ENCODE results near the gene CDC42EP5. TPM values are rescaled to one million over a fixed set of nuclear protein-coding genes. Genes with fewer than 3 reads are reported as not detected.

CDC42EP5 gene
- total and polyA plus RNA-seq, 7 donors = 12.1 to 529 (median 16.6) TPM

DNA sequence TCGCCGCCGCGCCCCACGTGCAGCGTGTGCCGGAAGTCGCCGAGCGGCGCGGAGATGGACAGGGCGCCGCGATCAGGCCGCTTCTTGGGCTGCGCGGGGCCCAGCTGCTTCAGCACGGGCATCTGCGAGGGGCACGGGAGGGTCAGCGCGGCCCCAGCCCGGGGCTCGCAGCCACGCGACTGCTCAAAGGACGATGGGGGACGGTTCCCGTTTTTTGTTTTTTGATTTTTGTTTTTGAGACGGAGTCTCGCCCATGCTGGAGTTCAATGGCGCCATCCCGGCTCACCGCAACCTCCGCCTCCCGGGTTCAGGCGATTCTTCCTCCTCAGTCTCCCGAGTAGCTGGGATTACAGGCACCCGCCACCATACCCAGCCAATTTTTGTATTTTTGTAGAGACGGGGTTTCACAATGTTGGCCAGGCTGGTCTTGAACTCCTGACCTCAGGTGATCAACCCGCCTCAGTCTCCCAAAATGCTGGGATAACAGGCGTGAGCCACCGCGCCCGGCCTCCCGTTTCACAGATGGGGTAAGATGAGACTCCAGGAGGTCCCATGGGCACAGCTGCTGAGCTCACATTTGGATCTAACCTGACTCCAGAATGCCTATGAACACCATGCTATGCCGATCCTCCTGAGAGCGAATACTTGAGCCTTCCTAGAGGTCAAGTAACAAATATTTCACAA, 7.5 kb downstream of the CDC42EP5 start:
- Histone ChIP-seq H3K27me3 (peaks cover 0 to 14% (median 0%) of the 10 kb centered on the region in 3 donors), H3K27ac (peak overlapping the region in 1 of 4 donors; percentile 91), H3K9me3 (no peaks in the 10 kb centered on the region), H3K4me3 (peak overlapping the region in 3 of 4 donors; percentile 59 to 63 (median 61)), H3K36me3 (peaks cover 0 to 18% (median 11%) of the 10 kb centered on the region in 4 donors), H3K4me1 (peaks cover 0 to 43% (median 36%) of the 10 kb centered on the region in 4 donors)
- TF ChIP-seq POLR2A (IDR thresholded peaks at IDR 0.05) (no peak), EP300 (IDR thresholded peaks at IDR 0.05) (no peak), POLR2AphosphoS5 (IDR thresholded peaks at IDR 0.05) (no peak)
- TF ChIP-seq, protein P1, sequence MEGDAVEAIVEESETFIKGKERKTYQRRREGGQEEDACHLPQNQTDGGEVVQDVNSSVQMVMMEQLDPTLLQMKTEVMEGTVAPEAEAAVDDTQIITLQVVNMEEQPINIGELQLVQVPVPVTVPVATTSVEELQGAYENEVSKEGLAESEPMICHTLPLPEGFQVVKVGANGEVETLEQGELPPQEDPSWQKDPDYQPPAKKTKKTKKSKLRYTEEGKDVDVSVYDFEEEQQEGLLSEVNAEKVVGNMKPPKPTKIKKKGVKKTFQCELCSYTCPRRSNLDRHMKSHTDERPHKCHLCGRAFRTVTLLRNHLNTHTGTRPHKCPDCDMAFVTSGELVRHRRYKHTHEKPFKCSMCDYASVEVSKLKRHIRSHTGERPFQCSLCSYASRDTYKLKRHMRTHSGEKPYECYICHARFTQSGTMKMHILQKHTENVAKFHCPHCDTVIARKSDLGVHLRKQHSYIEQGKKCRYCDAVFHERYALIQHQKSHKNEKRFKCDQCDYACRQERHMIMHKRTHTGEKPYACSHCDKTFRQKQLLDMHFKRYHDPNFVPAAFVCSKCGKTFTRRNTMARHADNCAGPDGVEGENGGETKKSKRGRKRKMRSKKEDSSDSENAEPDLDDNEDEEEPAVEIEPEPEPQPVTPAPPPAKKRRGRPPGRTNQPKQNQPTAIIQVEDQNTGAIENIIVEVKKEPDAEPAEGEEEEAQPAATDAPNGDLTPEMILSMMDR (IDR thresholded peaks at IDR 0.05) = no peak
- no peak for DNase-seq
- WGBS, 2 donors = 81 to 89% methylated on average over 49 of the region's 49 CpGs
- intact Hi-C loops (cut with DNase I) = loop anchor here (10.0 kb wide), 2 partner anchors 261 to 649 kb away; partner anchors contain the start of genes PPP1R12C and RPS9

DNA sequence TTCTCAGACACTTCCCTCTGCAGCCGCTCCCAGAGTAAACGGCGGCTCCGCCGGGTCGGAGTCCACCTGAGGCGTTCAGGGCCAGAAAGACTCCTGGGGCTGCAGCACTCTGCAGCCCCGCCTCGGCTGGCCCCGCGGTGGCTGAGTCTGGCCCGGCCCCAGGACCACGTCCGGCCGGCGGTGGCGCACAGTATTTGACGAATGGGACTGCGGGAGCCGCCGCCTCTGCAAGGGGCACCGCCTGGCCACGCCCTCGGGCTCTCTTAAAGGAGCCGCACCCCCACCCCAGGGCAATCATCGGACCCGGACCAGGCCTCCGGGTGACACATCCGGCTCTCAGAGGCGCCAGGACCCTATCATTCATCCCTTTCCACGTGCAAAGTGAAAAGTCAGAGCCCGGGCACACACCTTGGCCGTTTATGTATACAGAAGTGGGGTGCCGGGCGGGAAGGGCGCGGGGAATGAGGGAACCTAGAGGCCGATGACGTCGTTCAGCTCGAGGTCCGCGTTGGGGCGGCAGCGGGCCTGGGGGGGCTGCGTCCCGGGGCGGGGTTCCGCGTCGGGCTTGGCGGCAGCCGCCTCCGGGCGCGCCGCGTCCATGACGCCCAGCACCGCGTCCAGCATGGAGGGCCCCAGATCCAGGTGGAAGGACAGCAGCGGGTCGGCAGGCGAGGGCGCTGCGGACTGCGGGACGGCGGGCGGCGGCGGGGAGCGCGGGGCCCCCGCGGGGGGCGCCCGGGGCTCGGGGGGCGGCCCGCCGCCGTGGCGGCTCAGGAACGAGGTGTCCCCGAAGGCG, 8.3 kb downstream of the CDC42EP5 start:
- H3K9me3 ChIP-seq = no peaks in the 10 kb centered on the region
- peak overlapping the region; percentile 21 to 63 (median 60) for H3K4me3 ChIP-seq
- peaks cover 0 to 42% (median 35%) of the 10 kb centered on the region in 4 donors for H3K4me1 ChIP-seq

DNA sequence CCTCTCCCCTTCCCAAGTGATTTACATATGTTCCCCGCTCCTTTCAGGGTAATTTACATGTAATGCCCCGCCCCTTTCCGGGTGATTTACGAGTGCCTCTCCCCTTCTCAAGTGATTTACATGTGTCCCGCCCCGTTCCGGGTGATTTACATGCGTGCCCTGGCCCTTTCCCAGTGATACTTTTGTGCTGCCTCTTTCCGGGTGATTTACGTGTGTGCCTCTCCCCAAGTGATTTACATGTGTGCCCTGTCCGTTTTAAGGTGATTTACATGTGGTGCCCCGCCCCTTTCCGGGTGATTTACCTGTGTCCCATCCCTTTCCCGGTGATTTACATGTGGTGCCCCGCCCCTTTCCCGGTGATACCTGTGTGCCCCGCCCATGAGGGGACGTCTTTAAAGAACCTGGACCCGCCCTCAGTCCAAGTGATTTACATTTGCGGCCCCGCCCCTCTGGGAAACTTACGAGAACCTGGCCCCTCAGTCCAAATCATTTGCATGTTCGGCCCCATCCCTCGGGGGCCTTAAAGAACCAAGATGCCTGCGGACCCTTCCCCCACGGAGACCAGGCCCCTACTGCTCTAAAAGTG, 9.0 kb downstream of the CDC42EP5 start:
- Histone ChIP-seq H3K9me3 (no peaks in the 10 kb centered on the region), H3K27ac (peak overlapping the region; percentile 89 to 94 (median 91)), H3K4me3 (peak overlapping the region; percentile 21 to 63 (median 60)), H3K4me1 (peaks cover 0 to 44% (median 40%) of the 10 kb centered on the region in 4 donors), H3K36me3 (peaks cover 13 to 33% (median 25%) of the 10 kb centered on the region in 4 donors), H3K27me3 (peaks cover 0 to 1% (median 0%) of the 10 kb centered on the region in 3 donors)
- TF ChIP-seq POLR2AphosphoS5 (IDR thresholded peaks at IDR 0.05) (peak in 1 of 4 donors; percentile 4), POLR2A (IDR thresholded peaks at IDR 0.05) (no peak)
- TF ChIP-seq, protein P1 (IDR thresholded peaks at IDR 0.05) = no peak
- DNase-seq = peak; percentile 92
- intact Hi-C loops (cut with DNase I) = loop anchor here (5.0 to 10.0 kb wide), 3 partner anchors 259 to 651 kb away; partner anchors contain the start of genes MYADM, PPP1R12C and RPS9
- WGBS, 2 donors = 0 to 1% methylated on average over 26 of the region's 26 CpGs

More for the DNA sequence above, 8.3 kb downstream of the CDC42EP5 start:
- H3K27ac ChIP-seq = peak overlapping the region; percentile 89 to 94 (median 91)
- H3K36me3 ChIP-seq = peaks cover 7 to 26% (median 18%) of the 10 kb centered on the region in 4 donors
- 11% methylated on average over 87 of the region's 87 CpGs for WGBS, 2 donors
- intact Hi-C loops (cut with DNase I) = loop anchor here (5.0 to 10.0 kb wide), 3 partner anchors 260 to 650 kb away; partner anchors contain the start of genes MYADM, PPP1R12C and RPS9
- H3K27me3 ChIP-seq = peaks cover 0 to 8% (median 0%) of the 10 kb centered on the region in 3 donors
- DNase-seq = peak; percentile 93
- peak in 1 of 2 donors; percentile 39 for TF ChIP-seq POLR2A (IDR thresholded peaks at IDR 0.05)
- no peak for TF ChIP-seq EP300 (IDR thresholded peaks at IDR 0.05)
- peak; percentile 4 to 76 (median 52) for TF ChIP-seq POLR2AphosphoS5 (IDR thresholded peaks at IDR 0.05)
- TF ChIP-seq, protein P1 (IDR thresholded peaks at IDR 0.05) = no peak

DNA sequence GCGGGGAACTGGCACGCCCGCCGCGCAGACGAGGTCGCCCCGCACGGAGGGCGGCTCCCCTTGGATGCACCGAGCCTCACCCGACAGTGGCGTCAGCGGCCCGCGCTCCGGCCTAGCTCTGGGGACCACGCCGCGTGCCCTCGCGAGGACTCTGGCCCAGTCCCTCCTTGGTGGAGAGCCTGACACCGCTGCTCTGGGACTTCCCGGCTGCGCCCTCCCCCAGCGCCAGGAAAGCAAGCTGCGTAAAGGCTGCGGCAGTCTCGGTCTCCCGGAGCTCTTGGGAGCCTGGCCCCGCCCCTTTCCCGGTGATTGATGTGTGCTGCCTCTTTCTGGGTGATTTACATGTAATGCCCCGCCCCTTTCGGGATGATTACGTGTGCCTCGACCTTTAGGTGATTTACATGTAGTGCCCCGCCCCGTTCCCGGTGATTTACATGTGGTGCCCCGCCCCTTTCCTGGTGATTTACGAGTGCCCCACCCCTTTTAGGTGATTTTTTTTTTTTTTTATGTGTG, 9.5 kb downstream of the CDC42EP5 start, which contains the start of gene LENG9:
TSS of gene LENG9 (minus strand) at position 248 of the 513 bp plus-strand sequence. CDS start 252 bp downstream, outside the sequence.
- Histone ChIP-seq H3K9me3 (no peaks in the 10 kb centered on the region), H3K36me3 (peaks cover 17 to 38% (median 31%) of the 10 kb centered on the region in 4 donors), H3K4me1 (peaks cover 0 to 48% (median 40%) of the 10 kb centered on the region in 4 donors), H3K4me3 (peak within 1 kb of the TSS; percentile 42 to 63 (median 60)), H3K27ac (peak within 1 kb of the TSS; percentile 89 to 94 (median 91)), H3K27me3 (no peaks in the 10 kb centered on the region)
- intact Hi-C loops (cut with DNase I) = loop anchor here (5.0 to 10.0 kb wide), 3 partner anchors 259 to 651 kb away; partner anchors contain the start of genes MYADM, PPP1R12C and RPS9
- peak; percentile 99 for DNase-seq
- TF ChIP-seq POLR2AphosphoS5 (IDR thresholded peaks at IDR 0.05) (peak; percentile 90 to 97 (median 91)), POLR2A (IDR thresholded peaks at IDR 0.05) (peak; percentile 58 to 87)
- TF ChIP-seq, protein P1 (IDR thresholded peaks at IDR 0.05) = no peak
- WGBS, 2 donors = 0 to 1% methylated on average over 41 of the region's 41 CpGs
